Psoas muscle (tissue), 8 donors: ENCODE measurements around the gene SMIM23. TPM values are rescaled to one million over a fixed set of nuclear protein-coding genes. Genes with fewer than 3 reads are reported as not detected.

Experiments used
- ATAC-seq, 4 donors: fragments of 200-7000 bp; cut with Tn5 transposase; one replicate each; pipeline ENCODE4 v1.9.1; 2020; ENCODE audit warnings: moderate library complexity in 3 of 4, mild to moderate bottlenecking in 2 of 4
- DNase-seq, 2 donors: peaks; one replicate each; pipeline ENCODE4 v3.0.0-alpha.2; 2020
- H3K27ac ChIP-seq: fragments of 200-600 bp; one replicate; pipeline ENCODE4 v1.8.0; 2022
- H3K27me3 ChIP-seq, 3 donors: fragments of 200-600 bp in 1 of 3; one replicate each; pipeline versions ENCODE4 v1.6.1 to v1.8.0; 2013 to 2022; ENCODE audit warnings: low read length in 2 of 3, mild to moderate bottlenecking in 2 of 3, moderate library complexity in 1 of 3; ENCODE audit not compliant: insufficient read depth in 3 of 3
- H3K36me3 ChIP-seq, 2 donors: fragments of 200-600 bp in 1 of 2; one replicate each; pipeline versions ENCODE4 v1.6.1 to v1.8.0; 2013 to 2022; ENCODE audit warnings: low read depth in 1 of 2, mild to moderate bottlenecking in 1 of 2, moderate library complexity in 1 of 2; ENCODE audit not compliant: insufficient read depth in 1 of 2
- H3K4me1 ChIP-seq: fragments of 200-600 bp; one replicate; pipeline ENCODE4 v1.8.0; 2022
- H3K4me3 ChIP-seq: fragments of 200-600 bp; one replicate; pipeline ENCODE4 v1.8.0; 2022; ENCODE audit warnings: mild to moderate bottlenecking
- H3K9me3 ChIP-seq: fragments of 200-600 bp; one replicate; pipeline ENCODE4 v1.8.0; 2022
- WGBS, 3 donors: extraction: QIAGEN DNeasy Blood & Tissue Kit; methylation state at CpG; one replicate each; pipeline versions ENCODE4 v1.1.6 to v1.1.7; 2013; 5-methylcytosine and 5-hydroxymethylcytosine counted together
- intact Hi-C, 2 donors: fragments of 100-400 bp; cut with DNase I; formaldehyde crosslinking; loops; one replicate each; pipeline versions ENCODE4 v1.11.0 to v1.14.2; 2022
- polyA plus RNA-seq, 3 donors: library from polyadenylated mRNA; stranded (reverse); fragments of 200-250 nt; gene quantifications; one replicate each; pipeline ENCODE4 v1.2.3, GENCODE V29; 2013
- total RNA-seq, 4 donors: library from RNA; stranded (reverse); fragmentation: NEBNext Ultra II Directional in 2 of 4; extraction: Animal tissue kit (Norgen Biotek cat#: 25700) in 2 of 4; gene quantifications; one replicate each; pipeline versions ENCODE4 v1.2.1 to v1.2.4, GENCODE V29; 2021 to 2023
- TF ChIP-seq, protein P1 (sequence below): fragments of 200-600 bp; IDR thresholded peaks from one replicate; pipeline ENCODE4 v1.8.0; 2022; ENCODE audit warnings: antibody characterized with exemption
- donor health status: healthy with polysubstance abuse.
- donor health status: DM: no; HTN: no; CAD: no; lungs with moderate emphysema.
- donor health status: Bipolar disorder and iron deficiency.
- donor health status: healthy.
- donor health status: DM: yes; HTN: yes; CAD: no.
- donor health status: DM: no; HTN: no; CAD: no.
- donor health status: DM: no; HTN: no; CAD: no.
- donor health status: DM: yes; HTN: yes; CAD: no.

The SMIM23 gene
- total and polyA plus RNA-seq, 7 donors, result not detected

DNA sequence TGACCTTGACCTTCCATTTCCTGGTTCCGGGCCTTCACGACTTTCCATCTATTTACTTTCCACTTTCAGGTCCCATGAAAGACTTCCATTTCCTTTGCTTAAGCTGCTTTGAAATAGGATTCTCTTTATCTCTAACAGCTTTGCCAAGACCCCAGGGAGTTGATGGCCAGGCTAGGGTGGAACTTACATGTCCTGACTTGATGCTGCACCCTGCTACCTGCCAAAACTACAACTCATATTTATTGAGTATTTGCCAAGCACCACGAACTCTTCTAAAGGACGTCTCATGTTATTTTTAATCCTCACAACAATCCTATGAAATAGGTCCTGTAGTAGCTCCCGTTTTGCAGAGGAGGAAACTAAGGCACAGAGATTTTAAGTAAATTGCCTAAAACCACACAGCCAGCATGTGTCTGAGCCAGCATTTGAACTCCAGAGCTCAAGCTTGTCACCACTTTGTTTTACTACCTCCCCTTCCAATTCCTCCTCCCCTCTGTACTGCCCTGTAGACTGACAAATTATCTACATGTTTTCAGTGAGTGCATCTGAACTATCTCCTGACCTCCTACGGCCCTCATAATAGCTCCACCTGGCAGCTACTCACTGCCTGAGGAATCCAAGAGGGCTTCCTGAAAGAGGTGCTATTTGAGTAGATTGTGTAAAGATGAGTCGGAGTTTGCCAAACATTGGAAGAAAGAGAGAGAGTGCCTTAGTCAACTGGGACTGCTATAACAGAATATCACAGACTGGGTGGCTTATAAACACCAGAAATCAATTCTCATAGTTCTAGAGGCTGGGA lies 38.4 kb upstream of the SMIM23 start:
- TF ChIP-seq, protein P1, sequence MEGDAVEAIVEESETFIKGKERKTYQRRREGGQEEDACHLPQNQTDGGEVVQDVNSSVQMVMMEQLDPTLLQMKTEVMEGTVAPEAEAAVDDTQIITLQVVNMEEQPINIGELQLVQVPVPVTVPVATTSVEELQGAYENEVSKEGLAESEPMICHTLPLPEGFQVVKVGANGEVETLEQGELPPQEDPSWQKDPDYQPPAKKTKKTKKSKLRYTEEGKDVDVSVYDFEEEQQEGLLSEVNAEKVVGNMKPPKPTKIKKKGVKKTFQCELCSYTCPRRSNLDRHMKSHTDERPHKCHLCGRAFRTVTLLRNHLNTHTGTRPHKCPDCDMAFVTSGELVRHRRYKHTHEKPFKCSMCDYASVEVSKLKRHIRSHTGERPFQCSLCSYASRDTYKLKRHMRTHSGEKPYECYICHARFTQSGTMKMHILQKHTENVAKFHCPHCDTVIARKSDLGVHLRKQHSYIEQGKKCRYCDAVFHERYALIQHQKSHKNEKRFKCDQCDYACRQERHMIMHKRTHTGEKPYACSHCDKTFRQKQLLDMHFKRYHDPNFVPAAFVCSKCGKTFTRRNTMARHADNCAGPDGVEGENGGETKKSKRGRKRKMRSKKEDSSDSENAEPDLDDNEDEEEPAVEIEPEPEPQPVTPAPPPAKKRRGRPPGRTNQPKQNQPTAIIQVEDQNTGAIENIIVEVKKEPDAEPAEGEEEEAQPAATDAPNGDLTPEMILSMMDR, result no peak
- no peaks in the 10 kb centered on the region for H3K36me3 ChIP-seq
- DNase-seq (no peak), ATAC-seq (no peak)
- H3K4me1 ChIP-seq, result no peaks in the 10 kb centered on the region
- H3K9me3 ChIP-seq, result no peaks in the 10 kb centered on the region
- intact Hi-C loops, result no loop called here
- H3K4me3 ChIP-seq, result no peak overlapping the region
- no peak overlapping the region for H3K27ac ChIP-seq
- WGBS, 3 donors, result 64 to 74% (median 67%) methylated on average over 7 of the region's 7 CpGs
- no peaks in the 10 kb centered on the region for H3K27me3 ChIP-seq

DNA sequence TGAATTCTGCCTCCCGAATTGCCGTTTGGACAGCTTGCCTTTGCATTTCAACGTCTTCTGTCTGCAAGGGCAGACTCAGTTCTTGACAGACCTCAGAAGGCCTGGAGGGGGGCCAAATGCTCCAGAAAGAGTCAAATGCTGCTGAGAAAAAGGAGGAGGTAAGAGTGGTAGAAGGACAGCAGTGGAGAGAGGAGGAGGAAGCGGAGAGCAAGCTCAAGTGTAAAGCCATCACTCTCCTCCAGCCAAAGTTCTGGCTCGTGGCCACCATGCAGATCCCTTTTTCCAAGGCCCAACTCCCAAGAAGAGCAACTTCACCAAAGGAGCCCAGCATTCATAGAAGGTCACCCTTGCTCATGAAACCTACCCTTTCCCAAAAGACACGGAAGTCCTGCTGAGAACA lies 36.9 kb upstream of the SMIM23 start:
- 74 to 84% (median 78%) methylated on average over 6 of the region's 6 CpGs for WGBS, 3 donors
- no peaks in the 10 kb centered on the region for H3K36me3 ChIP-seq

DNA sequence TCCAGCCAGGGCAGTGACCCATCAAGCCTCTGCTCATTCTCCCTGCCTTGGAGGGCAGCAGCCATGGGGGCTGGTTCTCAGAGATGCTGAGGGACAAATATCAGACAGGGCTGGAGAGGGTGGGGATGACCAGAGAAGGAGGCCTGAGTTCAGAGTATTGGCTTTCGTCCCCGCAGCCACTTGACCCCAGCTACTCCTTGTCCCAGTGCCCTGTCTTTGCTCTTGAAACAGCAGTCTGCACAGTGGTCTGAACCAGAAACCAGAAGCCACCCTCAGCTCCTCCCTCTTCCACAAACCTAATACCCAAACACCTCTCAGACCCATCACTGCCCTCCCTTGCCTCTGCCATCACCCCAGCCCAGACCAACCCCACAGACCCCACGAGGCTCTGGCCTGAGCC lies 36.3 kb upstream of the SMIM23 start:
- TF ChIP-seq, protein P1, result no peak
- Histone ChIP-seq H3K27ac (no peak overlapping the region), H3K4me1 (no peaks in the 10 kb centered on the region), H3K9me3 (no peaks in the 10 kb centered on the region), H3K36me3 (no peaks in the 10 kb centered on the region), H3K4me3 (no peak overlapping the region), H3K27me3 (no peaks in the 10 kb centered on the region)
- 64 to 91% (median 66%) methylated on average over 3 of the region's 3 CpGs for WGBS, 3 donors
- ATAC-seq, result no peak
- no peak for DNase-seq
- intact Hi-C loops, result no loop called here

More for the DNA sequence above, 36.9 kb upstream of the SMIM23 start:
- TF ChIP-seq, protein P1, result no peak
- H3K27ac ChIP-seq, result no peak overlapping the region
- H3K4me3 ChIP-seq, result no peak overlapping the region
- ATAC-seq (no peak), DNase-seq (no peak)
- H3K4me1 ChIP-seq, result no peaks in the 10 kb centered on the region
- intact Hi-C loops, result no loop called here
- H3K27me3 ChIP-seq, result no peaks in the 10 kb centered on the region
- no peaks in the 10 kb centered on the region for H3K9me3 ChIP-seq

DNA sequence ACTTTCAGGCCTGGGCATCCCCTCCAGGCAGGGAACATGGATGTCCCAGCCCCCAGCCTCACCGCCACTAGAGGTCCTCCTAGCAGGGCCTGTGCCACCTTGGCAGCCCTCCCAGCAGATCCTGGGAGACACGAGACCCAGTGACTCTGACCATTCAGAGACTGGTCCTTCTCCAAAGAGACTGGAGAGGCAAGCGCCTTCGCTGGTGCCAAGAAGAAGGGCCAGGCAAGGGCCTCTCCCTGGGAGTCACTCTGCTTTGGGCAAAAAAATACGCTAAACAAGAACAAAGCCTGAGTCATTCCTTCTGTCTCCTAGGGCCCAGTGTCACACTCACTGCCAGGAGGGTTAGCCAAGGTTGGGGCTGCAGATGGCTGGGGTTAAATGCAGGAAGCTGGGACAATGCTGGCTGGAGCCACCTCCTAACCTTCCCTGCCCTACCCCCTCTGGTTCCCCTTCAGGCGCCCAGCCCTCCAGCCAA lies 35.3 kb upstream of the SMIM23 start:
- no peaks in the 10 kb centered on the region for H3K36me3 ChIP-seq
- H3K4me3 ChIP-seq, result no peak overlapping the region
- H3K4me1 ChIP-seq, result no peaks in the 10 kb centered on the region
- no peak overlapping the region for H3K27ac ChIP-seq
- intact Hi-C loops, result no loop called here
- TF ChIP-seq, protein P1, result no peak
- 31 to 72% (median 42%) methylated on average over 6 of the region's 6 CpGs for WGBS, 3 donors
- ATAC-seq, result peak in 3 of 4 donors; percentile 53 to 73 (median 67)
- no peaks in the 10 kb centered on the region for H3K27me3 ChIP-seq
- peak; percentile 59 to 83 for DNase-seq
- H3K9me3 ChIP-seq, result no peaks in the 10 kb centered on the region
